Germinal center (tissue), 1 donor: ENCODE results near the gene MID1IP1.

Source experiments
- DNase-seq: peaks from one replicate; pipeline ENCODE4 v3.0.0; 2012; ENCODE audit warnings: mixed read lengths, low spot score

Gene MID1IP1

GRCh38 chrX:38816155-38816554 is 14.9 kb downstream of the MID1IP1 start:
- no peak for DNase-seq

GRCh38 chrX:38817004-38817703 is 15.9 kb downstream of the MID1IP1 start:
- peak; percentile 4 for DNase-seq

GRCh38 chrX:38819163-38819562 is 17.9 kb downstream of the MID1IP1 start:
- no peak for DNase-seq

- DNase-seq = no peak
These were observed 18.4 kb downstream of the MID1IP1 start for GRCh38 chrX:38819709-38820108.

GRCh38 chrX:38820751-38821150 is 19.5 kb downstream of the MID1IP1 start:
- DNase-seq = no peak

GRCh38 chrX:38824176-38824575 is 22.9 kb downstream of the MID1IP1 start:
- DNase-seq = no peak

GRCh38 chrX:38831949-38832348 is 30.7 kb downstream of the MID1IP1 start:
- no peak for DNase-seq

GRCh38 chrX:38837389-38837788 is 36.1 kb downstream of the MID1IP1 start:
- no peak for DNase-seq

GRCh38 chrX:38839277-38839676 is 38.0 kb downstream of the MID1IP1 start:
- no peak for DNase-seq

- no peak for DNase-seq
These were observed 38.7 kb downstream of the MID1IP1 start for GRCh38 chrX:38839944-38840343.

- DNase-seq = no peak
These were observed 40.5 kb downstream of the MID1IP1 start for GRCh38 chrX:38841750-38842149.

- no peak for DNase-seq
These were observed 44.2 kb downstream of the MID1IP1 start for GRCh38 chrX:38845426-38845825.

- no peak for DNase-seq
These were observed 46.1 kb downstream of the MID1IP1 start for GRCh38 chrX:38847206-38847902.

GRCh38 chrX:38847903-38848230 is 46.6 kb downstream of the MID1IP1 start:
- no peak for DNase-seq

- DNase-seq = no peak
These were observed 47.6 kb downstream of the MID1IP1 start for GRCh38 chrX:38848671-38849455.

- DNase-seq = no peak
These were observed 49.7 kb downstream of the MID1IP1 start for GRCh38 chrX:38850807-38851544.

- no peak for DNase-seq
These were observed 53.0 kb downstream of the MID1IP1 start for GRCh38 chrX:38854305-38854704.
